A549 (cell line): Measurements from ENCODE around the gene MAGI2. TPM values are rescaled to one million over a fixed set of nuclear protein-coding genes. Genes with fewer than 3 reads are reported as not detected.

Source experiments
- ATAC-seq, 2 experiments: fragments of 200-7000 bp in 1 of 2; fragments of >200 bp in 1 of 2; cut with Nextera tagmentation in 1 of 2; cut with Tn5 transposase in 1 of 2; 3 replicates each; pipeline versions ENCODE4 v1.8.0 to v1.9.1; 2018 to 2020; ENCODE audit warnings: mild to moderate bottlenecking in 1 of 2, moderate library complexity in 1 of 2
- CTCF ChIA-PET: fragments of 300-600 bp; sonication (Branson Sonifier 250); formaldehyde crosslinking; extraction: SDS; loops from one replicate; lab custom pipeline; 2021; ENCODE audit warnings: antibody characterized with exemption, inconsistent platforms; lab: Yijun Ruan, JAX
- POLR2A ChIA-PET: fragments of 350-600 bp; formaldehyde crosslinking; extraction: SDS; loops from one replicate; lab custom pipeline; 2021; ENCODE audit warnings: antibody characterized with exemption, inconsistent platforms; lab: Yijun Ruan, JAX
- DNase-seq, 2 experiments: peaks; one replicate each; pipeline versions ENCODE4 v3.0.0 to v3.0.0-alpha.2; 2011 to 2016; ENCODE audit warnings: low read depth in 1 of 2, low spot score in 1 of 2
- FAIRE-seq: peaks from 2 replicates; lab custom pipeline; 2011; peaks lifted over from hg19 to GRCh38; lab: Jason Lieb, UNC
- H3K27ac ChIP-seq, 2 experiments: fragments of >200 bp; sonication (Bioruptor Twin); formaldehyde crosslinking; 3 replicates each; pipeline ENCODE4 v1.5.1; 2016 to 2017
- H3K4me1 ChIP-seq: fragments of >200 bp; sonication (Bioruptor Twin); formaldehyde crosslinking; 3 replicates; pipeline ENCODE4 v1.6.1; 2016
- H3K4me2 ChIP-seq: fragments of >200 bp; sonication (Bioruptor Twin); formaldehyde crosslinking; 3 replicates; pipeline ENCODE4 v1.6.1; 2016
- H3K4me3 ChIP-seq: fragments of >200 bp; sonication (Bioruptor Twin); formaldehyde crosslinking; 3 replicates; pipeline ENCODE4 v1.5.1; 2016
- H3K9me3 ChIP-seq: fragments of >200 bp; sonication (Bioruptor Twin); formaldehyde crosslinking; 3 replicates; pipeline ENCODE4 v1.6.1; 2016
- BCL3 ChIP-seq: fragments of >200 bp; sonication (Bioruptor Twin); formaldehyde crosslinking; IDR thresholded peaks from 3 replicates; pipeline ENCODE4 v1.6.1; 2016
- BHLHE40 ChIP-seq: IDR thresholded peaks from 2 replicates; pipeline ENCODE4 v1.6.1; 2012; ENCODE audit warnings: low read depth, low read length, inconsistent platforms
- CBX8 ChIP-seq: fragments of 200-600 bp; sonication (generic); IDR thresholded peaks from 2 replicates; pipeline ENCODE4 v1.6.1; 2016
- CEBPB ChIP-seq, 2 experiments: fragments of >200 bp in 1 of 2; sonication (Bioruptor Twin) in 1 of 2; formaldehyde crosslinking in 1 of 2; IDR thresholded peaks; 2 replicates each; pipeline ENCODE4 v1.6.1; 2012 to 2016
- CHD2 ChIP-seq: fragments of 150-350 bp; IDR thresholded peaks from 2 replicates; pipeline ENCODE4 v1.6.1; 2014; ENCODE audit warnings: low read length; ENCODE audit not compliant: partially characterized antibody
- CTCF ChIP-seq: fragments of >200 bp; sonication (Bioruptor Twin); formaldehyde crosslinking; IDR thresholded peaks from 3 replicates; pipeline ENCODE4 v1.5.1; 2016
- ESRRA ChIP-seq: fragments of 150-350 bp; IDR thresholded peaks from 2 replicates; pipeline ENCODE4 v1.6.1; 2014; ENCODE audit warnings: mild to moderate bottlenecking, low read length, borderline replicate concordance
- FOSL2 ChIP-seq, 2 experiments: fragments of 450-650 bp in 1 of 2; fragments of >200 bp in 1 of 2; sonication (Bioruptor Twin) in 1 of 2; formaldehyde crosslinking; IDR thresholded peaks; 2 replicates each; pipeline versions ENCODE4 v1.5.0 to v1.6.1; 2016 to 2020; ENCODE audit warnings: mild to moderate bottlenecking in 1 of 2, moderate library complexity in 1 of 2
- FOXS1 ChIP-seq: fragments of 250-450 bp; sonication (Bioruptor Pico); IDR thresholded peaks from 2 replicates; pipeline ENCODE4 v1.5.0; 2020; ENCODE audit warnings: mild to moderate bottlenecking, moderate library complexity
- HEYL ChIP-seq: fragments of 250-450 bp; sonication (Bioruptor Pico); IDR thresholded peaks from 2 replicates; pipeline ENCODE4 v1.8.0; 2021; ENCODE audit warnings: mild to moderate bottlenecking, moderate library complexity
- HOXA7 ChIP-seq: fragments of 250-450 bp; sonication (Bioruptor Pico); IDR thresholded peaks from 2 replicates; pipeline ENCODE4 v1.5.0; 2020; ENCODE audit warnings: mild to moderate bottlenecking, moderate library complexity
- HOXB13 ChIP-seq: fragments of 250-450 bp; sonication (Bioruptor Pico); IDR thresholded peaks from 2 replicates; pipeline ENCODE4 v1.5.0; 2020; ENCODE audit warnings: low read depth, mild to moderate bottlenecking, moderate library complexity
- HOXB5 ChIP-seq: fragments of 250-450 bp; sonication (Bioruptor Pico); IDR thresholded peaks from 2 replicates; pipeline ENCODE4 v1.5.0; 2020; ENCODE audit warnings: mild to moderate bottlenecking, moderate library complexity
- JUNB ChIP-seq: fragments of >200 bp; sonication (Bioruptor Twin); formaldehyde crosslinking; IDR thresholded peaks from 2 replicates; pipeline ENCODE4 v1.6.1; 2016
- KDM1A ChIP-seq: fragments of 200-600 bp; sonication (generic); IDR thresholded peaks from 2 replicates; pipeline ENCODE4 v1.6.1; 2016; ENCODE audit warnings: low read depth, mild to moderate bottlenecking
- MAFK ChIP-seq: fragments of 450-650 bp; IDR thresholded peaks from 2 replicates; pipeline ENCODE4 v1.6.1; 2014; ENCODE audit not compliant: partially characterized antibody
- MAZ ChIP-seq: fragments of 150-350 bp; IDR thresholded peaks from 2 replicates; pipeline ENCODE4 v1.6.1; 2014; ENCODE audit warnings: antibody characterized with exemption, low read depth, low read length, borderline replicate concordance
- NR3C1 ChIP-seq: fragments of >200 bp; sonication (Bioruptor Twin); formaldehyde crosslinking; IDR thresholded peaks from 3 replicates; pipeline ENCODE4 v1.6.1; 2017
- PBX3 ChIP-seq: IDR thresholded peaks from 2 replicates; pipeline ENCODE4 v1.6.1; 2012
- POLR2A ChIP-seq: IDR thresholded peaks from 2 replicates; pipeline ENCODE4 v1.6.1; 2012; ENCODE audit warnings: mild to moderate bottlenecking, low read length
- POLR2AphosphoS2 ChIP-seq: conservative IDR thresholded peaks from 2 replicates; pipeline ENCODE4 v1.6.1; 2012; ENCODE audit warnings: low read length, improper control_type of control experiment, inconsistent platforms
- RAD21 ChIP-seq, 2 experiments: fragments of >200 bp in 1 of 2; sonication (Bioruptor Twin) in 1 of 2; formaldehyde crosslinking in 1 of 2; IDR thresholded peaks in 1 of 2; conservative IDR thresholded peaks in 1 of 2; 2 replicates in 1 of 2; 3 replicates in 1 of 2; pipeline ENCODE4 v1.6.1; 2012 to 2018; ENCODE audit warnings: inconsistent platforms in 1 of 2
- RARB ChIP-seq: fragments of 250-450 bp; sonication (Bioruptor Pico); IDR thresholded peaks from 2 replicates; pipeline ENCODE4 v1.8.0; 2021; ENCODE audit warnings: mild to moderate bottlenecking, moderate library complexity
- SREBF2 ChIP-seq: fragments of 450-650 bp; IDR thresholded peaks from 2 replicates; pipeline ENCODE4 v1.6.1; 2014; ENCODE audit warnings: mild to moderate bottlenecking, moderate library complexity
- TFCP2L1 ChIP-seq: fragments of 250-450 bp; sonication (Bioruptor Pico); IDR thresholded peaks from 2 replicates; pipeline ENCODE4 v1.5.0; 2021; ENCODE audit warnings: mild to moderate bottlenecking
- TP53 ChIP-seq: fragments of 250-450 bp; sonication (Bioruptor Pico); IDR thresholded peaks from 2 replicates; pipeline ENCODE4 v1.5.0; 2021; ENCODE audit warnings: mild to moderate bottlenecking, moderate library complexity
- ZC3H11A ChIP-seq: fragments of 450-650 bp; IDR thresholded peaks from 2 replicates; pipeline ENCODE4 v1.6.1; 2014; ENCODE audit warnings: antibody characterized with exemption, mild to moderate bottlenecking
- WGBS: methylation state at CpG from one replicate; pipeline ENCODE4 v1.1.6; 2017; ENCODE audit errors: missing lambda C conversion rate; 5-methylcytosine and 5-hydroxymethylcytosine counted together
- polyA plus RNA-seq, 4 experiments: library from polyadenylated mRNA; depleted of rRNA in 3 of 4; stranded (reverse); fragments of >200 nt; fragmentation: RNase III in 1 of 4; extraction: RNeasy Plus Mini Kit Qiagen cat#74134 plus additional on column Dnase treatment in 1 of 4; gene quantifications; 2 replicates in 3 of 4; 3 replicates in 1 of 4; pipeline ENCODE4 v1.2.3, GENCODE V29; 2011 to 2017

Gene MAGI2
- polyA plus RNA-seq, 2 of the 4 experiments (the other 2 are of a cell fraction) = 0.48 to 0.81 TPM

- DNase-seq (no peak), FAIRE-seq (no peak), ATAC-seq (no peak)
- Histone ChIP-seq H3K9me3 (no peaks in the 10 kb centered on the region), H3K4me3 (no peak overlapping the region), H3K4me2 (no peak overlapping the region), H3K27ac (no peak overlapping the region), H3K4me1 (no peaks in the 10 kb centered on the region)
- ChIA-PET CTCF (no interaction called here), POLR2A (no interaction called here)
- 2% methylated on average over 3 of the region's 3 CpGs for WGBS
- TF ChIP-seq HOXB13 (no peak), BHLHE40 (no peak), HOXA7 (CRISPR knock-in tag) (no peak), HEYL (CRISPR knock-in tag) (no peak), CEBPB (IDR thresholded peaks at IDR 0.05) (no peak), BCL3 (no peak), KDM1A (no peak), CBX8 (no peak), FOSL2 (IDR thresholded peaks at IDR 0.05) (no peak), FOSL2 (CRISPR knock-in tag; IDR thresholded peaks at IDR 0.05) (no peak)
These were observed 1238.3 kb downstream of the MAGI2 start for GRCh38 chr7:78215199-78215598.

- no peaks in the 10 kb centered on the region for H3K9me3 ChIP-seq
- no peak for TF ChIP-seq KDM1A
- no peak for TF ChIP-seq HOXB13
- TF ChIP-seq CHD2 = no peak
- no peak for TF ChIP-seq RARB (CRISPR knock-in tag)
- no peak for TF ChIP-seq HOXA7 (CRISPR knock-in tag)
- TF ChIP-seq NR3C1 = no peak
- no peak for TF ChIP-seq HEYL (CRISPR knock-in tag)
- TF ChIP-seq JUNB = no peak
- no peak for TF ChIP-seq RAD21 (conservative IDR thresholded peaks at IDR 0.05 in 1 of 2, IDR thresholded peaks at IDR 0.05 in 1 of 2)
- TF ChIP-seq TFCP2L1 (CRISPR knock-in tag) = no peak
- no peak for TF ChIP-seq PBX3
- no peak for TF ChIP-seq CTCF
- no peak for TF ChIP-seq MAZ
- no peak for TF ChIP-seq MAFK
- TF ChIP-seq BHLHE40 = no peak
- TF ChIP-seq ESRRA = no peak
- TF ChIP-seq, all 56 proteins: peak for 0
- ChIA-PET POLR2A (no interaction called here), CTCF (no interaction called here)
- Histone ChIP-seq H3K4me3 (no peak overlapping the region), H3K4me1 (no peaks in the 10 kb centered on the region), H3K4me2 (no peak overlapping the region), H3K27ac (no peak overlapping the region)
- no peak for ATAC-seq
- 17% methylated on average over 6 of the region's 6 CpGs for WGBS
- DNase-seq = no peak
- FAIRE-seq = no peak
These were observed 1240.1 kb downstream of the MAGI2 start for GRCh38 chr7:78213402-78213801.

GRCh38 chr7:78212476-78213060 lies 1240.9 kb downstream of the MAGI2 start:
- ATAC-seq (no peak), FAIRE-seq (no peak), DNase-seq (no peak)
- CTCF ChIA-PET = interaction anchor here (0.5 kb wide), 1 partner anchor 171 kb away, joined by 3 read pairs; no protein-coding TSS in a partner anchor
- Histone ChIP-seq H3K4me2 (no peak overlapping the region), H3K4me1 (no peaks in the 10 kb centered on the region), H3K9me3 (no peaks in the 10 kb centered on the region), H3K27ac (no peak overlapping the region), H3K4me3 (no peak overlapping the region)
- POLR2A ChIA-PET = no interaction called here
- TF ChIP-seq POLR2AphosphoS2 (no peak), POLR2A (no peak), TP53 (CRISPR knock-in tag) (no peak), CBX8 (no peak), ESRRA (no peak), FOSL2 (IDR thresholded peaks at IDR 0.05) (no peak), FOSL2 (CRISPR knock-in tag; IDR thresholded peaks at IDR 0.05) (no peak), HOXB5 (CRISPR knock-in tag) (no peak), SREBF2 (no peak), FOXS1 (CRISPR knock-in tag) (no peak), TFCP2L1 (CRISPR knock-in tag) (no peak), NR3C1 (no peak), ZC3H11A (no peak)
- WGBS = 14% methylated on average over 3 of the region's 3 CpGs
